K562 (cell line): ENCODE data around the gene POMZP3.
"Not testable (repeated sequence)": the region's sequence is repeated elsewhere in the genome, so short reads cannot be mapped to it uniquely, and the experiment has no call there.

Experiments
- DNMT1 ChIP-seq: fragments of 450-650 bp; IDR thresholded peaks from 2 replicates; pipeline ENCODE4 v1.6.1; 2016; ENCODE audit warnings: antibody characterized with exemption, mild to moderate bottlenecking
- EZH2 ChIP-seq: IDR thresholded peaks from 2 replicates; pipeline ENCODE4 v1.6.1; 2012; ENCODE audit warnings: low read depth, mild to moderate bottlenecking, inconsistent platforms, low read length, borderline replicate concordance
- TAF1 ChIP-seq: IDR thresholded peaks from 2 replicates; pipeline ENCODE4 v1.6.1; 2011; ENCODE audit warnings: mild to moderate bottlenecking, low read length, moderate library complexity; ENCODE audit not compliant: insufficient read depth, control insufficient read depth, severe bottlenecking; ENCODE audit errors: extremely low read depth
- TCF7L2 ChIP-seq: fragments of 150-350 bp; IDR thresholded peaks from 2 replicates; pipeline ENCODE4 v1.6.1; 2016; ENCODE audit warnings: low read depth, mild to moderate bottlenecking, low read length, moderate library complexity
- ZNF274 ChIP-seq: IDR thresholded peaks from 2 replicates; pipeline ENCODE4 v1.6.1; 2011; ENCODE audit warnings: low read depth, mild to moderate bottlenecking, low read length, moderate library complexity, borderline replicate concordance
- TF ChIP-seq, protein P1 (sequence below), 3 experiments: IDR thresholded peaks in 2 of 3; conservative IDR thresholded peaks in 1 of 3; 2 replicates each; pipeline ENCODE4 v1.5.1; 2011 to 2012; ENCODE audit warnings: low read length in 3 of 3, mild to moderate bottlenecking in 3 of 3, control low read depth in 2 of 3, improper control_type of control experiment in 1 of 3, inconsistent platforms in 1 of 3, low read depth in 1 of 3, mixed read lengths in 1 of 3, moderate library complexity in 1 of 3; ENCODE audit not compliant: insufficient read depth in 2 of 3
- TF ChIP-seq, protein P2 (sequence below): fragments of 450-650 bp; formaldehyde crosslinking; IDR thresholded peaks from 2 replicates; pipeline ENCODE4 v1.4.0; 2020; ENCODE audit warnings: mild to moderate bottlenecking, mixed read lengths

DNA sequence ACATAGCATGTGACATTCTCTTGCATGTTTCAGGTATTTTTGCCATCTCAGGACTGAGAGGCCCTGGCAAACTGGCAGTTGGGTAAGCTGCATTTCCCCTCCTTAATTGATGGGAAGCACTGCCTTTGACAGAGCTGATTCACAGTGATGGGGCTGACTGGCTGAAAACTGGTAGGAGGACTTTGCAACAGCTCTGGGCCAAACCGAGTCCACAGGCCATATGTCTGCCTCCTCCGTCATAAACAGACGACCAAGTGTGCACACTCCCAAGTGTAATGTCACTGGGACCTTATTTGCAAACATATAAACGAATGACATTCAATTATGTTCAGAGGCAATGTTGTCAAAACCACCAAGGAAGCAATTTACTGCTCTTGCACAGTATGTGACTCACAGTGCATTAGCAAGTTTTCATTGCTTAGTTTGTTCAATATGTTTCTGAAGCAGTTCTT lies 56.7 kb downstream of the POMZP3 start:
- TF ChIP-seq DNMT1, TCF7L2, ZNF274, EZH2, TAF1: not testable (repeated sequence)
- TF ChIP-seq, protein P1, sequence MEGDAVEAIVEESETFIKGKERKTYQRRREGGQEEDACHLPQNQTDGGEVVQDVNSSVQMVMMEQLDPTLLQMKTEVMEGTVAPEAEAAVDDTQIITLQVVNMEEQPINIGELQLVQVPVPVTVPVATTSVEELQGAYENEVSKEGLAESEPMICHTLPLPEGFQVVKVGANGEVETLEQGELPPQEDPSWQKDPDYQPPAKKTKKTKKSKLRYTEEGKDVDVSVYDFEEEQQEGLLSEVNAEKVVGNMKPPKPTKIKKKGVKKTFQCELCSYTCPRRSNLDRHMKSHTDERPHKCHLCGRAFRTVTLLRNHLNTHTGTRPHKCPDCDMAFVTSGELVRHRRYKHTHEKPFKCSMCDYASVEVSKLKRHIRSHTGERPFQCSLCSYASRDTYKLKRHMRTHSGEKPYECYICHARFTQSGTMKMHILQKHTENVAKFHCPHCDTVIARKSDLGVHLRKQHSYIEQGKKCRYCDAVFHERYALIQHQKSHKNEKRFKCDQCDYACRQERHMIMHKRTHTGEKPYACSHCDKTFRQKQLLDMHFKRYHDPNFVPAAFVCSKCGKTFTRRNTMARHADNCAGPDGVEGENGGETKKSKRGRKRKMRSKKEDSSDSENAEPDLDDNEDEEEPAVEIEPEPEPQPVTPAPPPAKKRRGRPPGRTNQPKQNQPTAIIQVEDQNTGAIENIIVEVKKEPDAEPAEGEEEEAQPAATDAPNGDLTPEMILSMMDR (IDR thresholded peaks at IDR 0.05 in 2 of 3, conservative IDR thresholded peaks at IDR 0.05 in 1 of 3; ENCODE audit: insufficient read depth in 2 of 3, low read depth in 1 of 3, low read length in 3 of 3), result not testable (repeated sequence)
- TF ChIP-seq, protein P2, sequence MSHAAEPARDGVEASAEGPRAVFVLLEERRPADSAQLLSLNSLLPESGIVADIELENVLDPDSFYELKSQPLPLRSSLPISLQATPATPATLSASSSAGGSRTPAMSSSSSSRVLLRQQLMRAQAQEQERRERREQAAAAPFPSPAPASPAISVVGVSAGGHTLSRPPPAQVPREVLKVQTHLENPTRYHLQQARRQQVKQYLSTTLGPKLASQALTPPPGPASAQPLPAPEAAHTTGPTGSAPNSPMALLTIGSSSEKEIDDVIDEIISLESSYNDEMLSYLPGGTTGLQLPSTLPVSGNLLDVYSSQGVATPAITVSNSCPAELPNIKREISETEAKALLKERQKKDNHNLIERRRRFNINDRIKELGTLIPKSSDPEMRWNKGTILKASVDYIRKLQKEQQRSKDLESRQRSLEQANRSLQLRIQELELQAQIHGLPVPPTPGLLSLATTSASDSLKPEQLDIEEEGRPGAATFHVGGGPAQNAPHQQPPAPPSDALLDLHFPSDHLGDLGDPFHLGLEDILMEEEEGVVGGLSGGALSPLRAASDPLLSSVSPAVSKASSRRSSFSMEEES (CRISPR knock-in tag), result not testable (repeated sequence)
